ENCODE results near the gene ARGLU1.

- TF ChIP-seq, protein P1, sequence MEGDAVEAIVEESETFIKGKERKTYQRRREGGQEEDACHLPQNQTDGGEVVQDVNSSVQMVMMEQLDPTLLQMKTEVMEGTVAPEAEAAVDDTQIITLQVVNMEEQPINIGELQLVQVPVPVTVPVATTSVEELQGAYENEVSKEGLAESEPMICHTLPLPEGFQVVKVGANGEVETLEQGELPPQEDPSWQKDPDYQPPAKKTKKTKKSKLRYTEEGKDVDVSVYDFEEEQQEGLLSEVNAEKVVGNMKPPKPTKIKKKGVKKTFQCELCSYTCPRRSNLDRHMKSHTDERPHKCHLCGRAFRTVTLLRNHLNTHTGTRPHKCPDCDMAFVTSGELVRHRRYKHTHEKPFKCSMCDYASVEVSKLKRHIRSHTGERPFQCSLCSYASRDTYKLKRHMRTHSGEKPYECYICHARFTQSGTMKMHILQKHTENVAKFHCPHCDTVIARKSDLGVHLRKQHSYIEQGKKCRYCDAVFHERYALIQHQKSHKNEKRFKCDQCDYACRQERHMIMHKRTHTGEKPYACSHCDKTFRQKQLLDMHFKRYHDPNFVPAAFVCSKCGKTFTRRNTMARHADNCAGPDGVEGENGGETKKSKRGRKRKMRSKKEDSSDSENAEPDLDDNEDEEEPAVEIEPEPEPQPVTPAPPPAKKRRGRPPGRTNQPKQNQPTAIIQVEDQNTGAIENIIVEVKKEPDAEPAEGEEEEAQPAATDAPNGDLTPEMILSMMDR (IDR thresholded peaks at IDR 0.05; ENCODE audit: borderline replicate concordance, extremely low read depth, low read length, poor library complexity, severe bottlenecking): no peak
- TF ChIP-seq EZH2 (IDR thresholded peaks at IDR 0.05; ENCODE audit: borderline replicate concordance, low read depth, low read length, severe bottlenecking): no peak
Measured at GRCh38 chr13:106506286-106506685, 61.7 kb downstream of the ARGLU1 start.

Data from DND-41 (cell line).